GM21717 (cell line): Measurements from ENCODE around the gene ERC2.

ENCODE experiments used
- ATAC-seq: cut with Tn5 transposase; IDR thresholded peaks from one replicate; pipeline ENCODE4 v1.9.1; 2021; ENCODE audit warnings: mild to moderate bottlenecking, moderate library complexity; ENCODE audit not compliant: unreplicated experiment

Gene ERC2

DNA sequence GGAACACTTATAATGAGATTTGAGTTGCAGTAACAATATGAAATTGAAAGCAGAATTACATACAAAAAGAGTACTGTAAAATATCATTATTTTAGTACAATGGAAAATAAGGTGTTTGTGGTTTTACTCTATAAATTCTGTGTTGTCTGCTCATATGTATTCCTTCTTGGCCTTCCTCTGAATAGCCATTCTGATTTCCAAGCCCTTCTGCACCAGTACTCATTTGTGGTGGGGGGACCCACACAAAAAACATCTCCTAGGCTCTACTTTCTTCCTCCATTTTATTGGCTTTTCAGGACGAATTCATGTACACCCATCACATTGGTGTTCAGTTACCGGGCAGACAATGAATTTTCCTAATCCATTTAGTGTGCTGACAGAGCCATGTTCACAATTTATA, 338.2 kb downstream of the ERC2 start:
- ATAC-seq: no peak

DNA sequence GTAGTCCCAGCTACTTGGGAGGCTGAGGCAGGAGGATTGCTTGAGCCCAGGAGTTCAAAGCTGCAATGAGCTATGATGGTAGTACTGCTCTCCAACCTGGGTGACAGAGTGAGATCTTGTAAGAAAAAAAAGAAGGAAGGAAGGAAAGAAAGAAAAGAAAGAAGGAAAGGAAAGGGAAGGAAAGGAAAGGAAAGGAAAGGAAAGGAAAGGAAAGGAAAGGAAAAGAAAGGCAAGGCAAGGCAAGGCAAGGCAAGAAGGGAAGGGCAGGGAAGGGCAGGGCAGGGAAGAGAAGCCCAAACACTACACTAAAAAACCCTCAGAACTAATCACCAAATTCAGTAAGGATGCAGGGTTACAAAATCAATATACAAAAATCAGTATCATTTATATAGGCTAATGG, 341.6 kb downstream of the ERC2 start:
- no peak for ATAC-seq

DNA sequence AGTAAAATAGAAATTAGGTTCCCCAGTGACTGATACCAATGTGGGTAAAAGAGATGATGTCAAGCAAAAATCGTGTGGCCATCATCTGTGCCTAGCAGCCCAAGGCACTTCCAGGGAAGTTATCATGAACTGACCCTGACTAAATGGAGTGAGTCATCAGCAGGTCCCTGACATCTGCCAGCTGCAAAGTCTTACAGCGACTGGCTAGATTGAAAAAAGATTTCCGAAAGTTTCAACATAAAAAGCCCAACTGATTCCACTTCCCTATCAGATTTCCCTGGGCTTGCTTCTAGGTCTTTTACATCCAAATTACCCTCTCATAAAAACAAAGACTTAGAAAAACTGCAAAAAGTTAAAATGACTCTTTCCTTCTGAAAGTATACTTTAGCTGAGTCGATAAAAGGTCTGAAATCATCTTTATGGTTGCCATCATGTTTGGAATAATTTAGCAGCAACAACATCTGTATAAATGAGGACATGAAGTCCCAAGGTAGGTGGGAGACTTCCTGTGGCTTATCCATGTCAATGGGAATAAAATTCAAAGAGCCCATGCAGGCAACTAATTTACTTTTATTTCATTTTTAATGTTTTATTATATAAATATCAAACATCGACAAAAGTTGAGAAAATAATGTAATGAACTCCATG, 342.8 kb downstream of the ERC2 start:
- no peak for ATAC-seq

DNA sequence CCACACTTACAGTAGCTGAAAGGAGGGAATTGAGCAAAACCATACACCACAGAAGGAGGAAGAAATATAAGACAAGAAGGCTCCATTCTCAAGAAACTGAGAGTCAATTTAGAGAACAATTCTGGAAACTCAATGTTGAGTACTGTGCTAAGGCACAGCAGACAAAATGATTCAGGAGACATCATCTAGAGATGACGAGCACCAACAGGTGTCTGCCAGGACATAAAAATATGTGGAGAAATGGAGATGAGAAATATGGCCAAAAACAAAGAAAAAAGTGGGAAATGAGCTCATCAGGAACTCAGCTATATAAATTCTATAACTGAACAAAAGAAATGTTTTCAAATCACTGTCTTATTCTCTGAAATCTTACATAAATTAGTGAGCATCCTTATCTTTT, 343.7 kb downstream of the ERC2 start:
- no peak for ATAC-seq

DNA sequence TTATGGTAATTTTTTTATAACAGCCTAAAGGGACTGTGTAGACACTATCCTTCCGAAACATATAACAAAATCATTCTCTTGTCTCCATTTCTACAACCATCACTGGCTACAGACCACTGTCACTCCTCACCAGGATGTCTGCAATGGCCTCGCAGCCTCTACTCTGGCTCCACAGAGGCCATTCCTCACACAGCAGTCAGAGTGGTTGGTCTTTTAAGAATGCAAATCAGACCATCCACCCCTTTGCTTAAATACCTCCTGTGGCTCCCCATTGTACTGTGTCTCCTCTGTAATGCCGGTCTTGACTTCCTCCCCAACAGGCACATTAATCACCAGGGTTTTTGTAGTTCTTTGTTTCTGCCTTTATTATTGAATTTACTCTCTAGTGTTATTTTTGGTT, 344.8 kb downstream of the ERC2 start:
- no peak for ATAC-seq

DNA sequence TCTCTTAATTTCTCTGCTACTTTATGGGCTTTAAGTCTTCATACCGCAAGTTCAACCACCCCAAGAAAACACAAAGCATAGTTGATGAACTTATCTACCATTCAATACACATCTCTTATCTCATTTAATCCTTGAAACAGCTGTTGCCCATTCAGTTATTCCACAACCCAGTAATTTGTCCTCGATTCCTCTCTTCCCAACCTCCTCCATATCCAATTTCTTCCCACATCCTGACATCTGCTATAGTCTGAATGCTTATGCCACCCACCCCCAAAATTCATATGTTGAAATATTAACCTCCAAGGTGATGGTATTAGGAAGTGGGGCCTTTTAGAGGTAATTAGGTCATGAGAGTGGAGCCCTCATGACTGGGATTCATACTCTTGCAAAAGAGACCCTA, 345.4 kb downstream of the ERC2 start:
- ATAC-seq: no peak

DNA sequence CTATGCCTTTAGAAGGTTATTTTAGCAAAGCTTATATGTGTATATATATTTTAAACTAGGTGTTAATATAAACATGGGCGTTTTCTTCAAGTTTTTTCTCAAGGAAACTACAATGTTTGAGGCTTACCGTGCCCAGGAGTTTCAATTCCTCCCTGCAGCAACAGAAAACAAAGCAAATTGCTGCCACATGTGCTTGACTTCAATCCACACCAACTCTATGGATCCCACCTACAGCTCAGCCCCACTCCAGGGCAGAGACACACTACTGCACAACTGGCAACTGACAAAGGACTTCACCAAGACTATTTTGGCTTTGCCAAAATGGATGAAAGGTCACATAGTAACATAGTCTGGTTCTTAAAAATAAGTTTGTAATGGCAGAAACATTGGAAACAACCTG, 346.6 kb downstream of the ERC2 start:
- no peak for ATAC-seq

DNA sequence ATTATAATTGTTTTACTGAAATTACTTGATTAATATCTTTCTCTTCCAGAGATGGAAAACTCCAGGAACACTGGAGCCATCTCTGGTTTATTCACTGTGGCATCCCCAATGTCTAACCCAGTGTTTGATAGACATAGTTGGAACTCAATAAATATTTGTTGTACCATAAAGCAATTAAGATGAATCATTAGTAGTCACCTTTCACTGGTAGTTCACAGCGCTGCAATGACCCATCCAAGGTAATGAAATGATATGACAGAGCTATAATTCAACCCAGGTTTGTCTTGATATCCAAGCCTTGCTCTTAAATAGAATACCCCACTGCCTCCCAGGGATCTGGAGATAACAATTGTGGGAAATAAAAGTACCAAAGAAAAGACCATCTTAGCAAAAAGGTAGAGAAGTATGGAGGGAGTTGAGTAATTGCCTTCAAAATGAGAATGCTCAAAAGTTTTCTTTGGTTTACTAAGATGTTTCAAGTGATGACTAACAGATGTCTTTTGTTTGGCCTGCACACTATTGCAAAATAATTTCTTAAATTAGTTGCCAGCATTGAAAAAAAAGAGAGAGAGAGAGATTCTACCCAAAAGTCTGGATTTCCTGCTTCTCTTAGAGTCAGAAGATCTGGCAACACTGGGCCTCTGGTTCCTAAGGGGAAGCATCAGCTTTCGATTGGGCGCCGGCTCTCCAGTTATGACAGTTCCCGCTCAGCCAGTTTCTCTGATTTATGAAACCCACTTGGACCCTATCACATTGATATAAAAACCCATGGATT, 348.5 kb downstream of the ERC2 start:
- ATAC-seq: no peak

DNA sequence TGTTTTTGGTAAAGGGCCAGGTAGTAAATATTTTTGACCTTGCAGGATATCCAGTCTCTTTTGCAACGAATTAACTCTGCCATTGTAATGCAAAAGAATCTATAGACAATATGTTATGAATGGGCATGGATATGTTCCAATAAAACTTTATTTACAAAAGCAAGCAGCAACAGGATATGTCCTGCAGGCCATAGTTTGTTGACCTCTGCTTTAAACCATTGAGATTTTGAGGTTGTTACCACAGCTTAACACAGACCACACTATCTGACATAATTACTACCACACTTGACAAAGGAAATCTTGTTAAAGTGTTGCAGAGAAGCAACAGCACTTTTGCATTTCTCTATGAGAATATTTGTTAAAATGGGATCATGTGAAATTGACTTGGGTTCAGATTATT, 349.3 kb downstream of the ERC2 start:
- no peak for ATAC-seq

DNA sequence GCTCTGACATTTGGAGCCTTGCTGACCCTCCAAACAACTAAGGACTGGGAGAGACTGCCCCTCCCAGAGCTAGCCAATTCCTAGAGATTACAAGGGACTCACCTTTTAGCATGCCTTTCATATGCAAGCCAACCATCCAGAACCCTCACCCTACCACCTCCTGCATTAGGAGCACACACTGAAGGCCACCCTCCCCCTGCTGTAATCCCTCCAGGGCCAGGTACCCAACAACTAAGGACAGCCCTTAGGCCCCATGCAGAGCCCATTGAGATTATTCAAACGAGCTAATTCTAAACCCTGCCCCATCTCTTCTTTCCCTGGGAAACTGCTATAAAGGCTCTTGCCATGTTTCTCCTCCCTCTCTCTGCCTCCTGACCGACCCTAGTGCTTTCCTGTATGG, 352.6 kb downstream of the ERC2 start:
- ATAC-seq: no peak

DNA sequence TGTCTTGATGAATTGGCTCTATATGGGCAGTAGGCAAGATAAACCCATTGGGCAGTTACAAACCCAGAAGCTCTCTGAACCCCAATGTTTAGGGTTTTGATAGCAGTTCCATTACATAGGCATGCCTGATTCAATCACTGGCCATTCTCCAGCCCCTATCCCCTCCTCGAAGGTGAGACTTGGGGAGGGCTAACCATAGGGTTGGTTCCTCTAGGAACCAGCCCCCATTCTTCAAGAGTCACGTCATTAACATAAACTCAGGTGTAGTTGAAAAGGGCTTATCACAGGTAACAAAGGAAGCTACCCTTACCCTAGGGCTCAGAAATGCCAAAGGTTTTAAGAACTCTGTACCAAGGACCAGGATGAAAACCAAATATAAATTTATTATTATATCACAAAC, 353.1 kb downstream of the ERC2 start:
- no peak for ATAC-seq

DNA sequence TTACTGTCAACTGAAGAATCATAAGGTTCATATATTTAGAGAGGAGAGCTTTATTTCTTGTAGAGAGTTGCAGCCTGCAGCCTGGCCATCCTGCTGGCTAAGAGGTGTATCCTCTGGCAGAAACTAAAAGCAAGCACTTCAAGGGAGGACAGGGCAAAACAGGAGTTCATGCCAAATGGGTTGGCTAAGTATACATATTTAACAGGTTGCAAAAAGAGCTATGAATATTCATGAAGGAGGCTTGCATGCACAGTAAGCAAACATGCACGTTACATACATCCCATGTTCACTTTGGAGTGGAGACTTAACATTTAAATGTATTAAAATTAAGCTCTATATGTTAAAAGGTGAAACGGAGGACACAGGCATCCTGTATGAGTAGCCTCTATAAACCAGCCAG, 354.4 kb downstream of the ERC2 start:
- ATAC-seq: no peak

DNA sequence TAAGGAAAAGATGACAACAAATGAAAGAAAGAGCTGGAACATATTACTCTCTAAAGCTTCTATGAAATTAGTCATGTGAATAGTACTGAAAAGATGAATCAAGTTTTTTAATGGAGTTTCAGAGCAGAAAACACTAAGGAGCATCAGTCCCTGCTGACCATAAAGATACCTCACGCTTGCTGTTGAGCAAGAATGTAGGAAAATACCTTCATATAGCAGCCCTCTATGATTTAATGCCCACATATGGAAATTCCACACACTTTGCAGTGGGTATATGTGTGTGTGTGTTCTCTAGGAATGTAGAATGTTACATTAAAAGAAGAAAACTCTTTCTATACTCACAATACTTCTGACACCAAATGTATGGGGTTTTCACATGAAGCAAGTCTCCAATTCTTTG, 355.0 kb downstream of the ERC2 start:
- no peak for ATAC-seq

DNA sequence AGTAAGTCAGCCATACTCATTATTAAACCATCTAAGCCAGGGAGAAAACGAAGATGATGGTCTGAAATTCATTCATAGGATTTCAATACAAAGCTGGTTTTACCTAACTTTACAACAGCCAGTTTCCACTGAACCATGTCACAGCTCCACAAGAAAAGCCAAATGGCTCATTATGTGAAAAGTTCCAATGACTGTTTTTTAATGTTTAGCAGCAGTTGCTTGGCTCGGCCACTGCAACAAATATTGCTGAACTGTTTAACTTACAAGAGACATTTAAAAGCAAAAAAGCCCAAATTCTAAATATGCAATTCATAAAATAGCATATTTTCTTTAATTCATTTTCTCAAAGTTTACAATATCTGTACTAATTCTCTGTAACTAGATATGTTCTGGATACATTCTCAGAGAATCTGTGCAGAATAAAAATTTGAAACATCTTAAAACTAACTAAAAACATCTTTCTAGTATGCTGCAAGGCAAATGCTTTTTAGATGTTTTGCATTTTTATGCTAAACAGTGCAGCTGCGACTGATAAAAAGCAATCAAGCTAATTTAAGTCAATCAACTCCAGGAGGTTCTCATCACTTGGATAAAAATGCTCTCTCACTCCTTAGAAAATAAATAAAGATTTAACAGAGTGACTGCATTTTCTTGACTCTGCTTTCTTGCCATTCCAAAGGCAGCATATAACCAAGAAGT, 356.5 kb downstream of the ERC2 start:
- no peak for ATAC-seq

DNA sequence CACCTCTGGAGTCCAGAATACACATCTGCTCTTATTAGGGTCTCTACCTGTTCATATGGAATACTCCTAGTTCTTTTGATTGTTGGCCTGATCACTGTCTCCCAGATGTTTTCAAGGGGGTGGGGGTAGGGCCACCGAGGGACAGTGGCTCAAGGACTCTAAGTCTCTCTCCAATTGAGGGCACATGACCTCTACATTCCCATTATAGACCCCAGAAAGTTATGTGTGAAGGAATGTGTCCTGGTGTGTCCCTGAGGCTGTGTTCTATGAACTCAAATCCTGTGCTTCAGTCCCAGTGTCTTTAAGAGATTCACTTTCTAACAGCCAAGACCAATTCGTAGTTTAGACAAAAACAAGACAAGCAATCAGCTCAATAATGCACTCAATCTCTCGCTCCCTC, 357.4 kb downstream of the ERC2 start:
- no peak for ATAC-seq

DNA sequence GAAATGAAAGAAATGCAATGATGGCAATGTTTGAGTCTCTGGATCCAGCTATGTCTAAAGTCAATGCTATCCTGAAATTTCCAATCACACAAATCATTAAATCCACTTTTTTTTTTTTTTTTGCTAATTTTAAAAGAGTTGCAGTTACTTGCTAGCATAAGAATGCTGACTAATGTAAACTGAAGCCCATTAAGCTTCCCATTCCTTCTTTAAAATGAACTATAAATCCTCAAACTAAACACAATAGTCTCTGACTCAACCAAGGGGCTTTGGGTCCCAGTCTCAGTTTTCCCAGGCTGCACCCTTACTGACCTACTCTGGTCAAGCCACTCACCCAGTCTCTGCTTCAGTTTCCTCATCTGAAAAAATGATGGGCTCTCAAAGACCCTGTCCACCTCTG, 361.1 kb downstream of the ERC2 start:
- no peak for ATAC-seq

DNA sequence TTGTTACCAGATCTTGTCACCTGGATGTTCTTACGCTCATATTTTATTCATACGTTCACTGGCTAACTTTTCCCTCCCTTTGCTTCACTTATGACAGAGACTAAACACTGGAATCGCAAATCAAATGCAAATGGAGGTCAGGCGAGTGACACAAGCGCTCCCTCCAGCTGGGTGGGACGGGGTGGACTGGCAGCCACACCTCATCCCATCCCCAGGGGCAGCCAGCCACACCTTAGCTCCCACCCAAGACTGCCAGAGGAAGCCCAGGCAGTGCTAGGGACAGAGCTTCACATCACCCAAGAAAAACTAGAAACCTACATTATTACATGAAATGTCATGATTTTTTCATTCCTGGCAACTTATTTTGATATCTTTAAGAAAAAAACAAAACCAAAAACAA, 366.2 kb downstream of the ERC2 start:
- no peak for ATAC-seq

DNA sequence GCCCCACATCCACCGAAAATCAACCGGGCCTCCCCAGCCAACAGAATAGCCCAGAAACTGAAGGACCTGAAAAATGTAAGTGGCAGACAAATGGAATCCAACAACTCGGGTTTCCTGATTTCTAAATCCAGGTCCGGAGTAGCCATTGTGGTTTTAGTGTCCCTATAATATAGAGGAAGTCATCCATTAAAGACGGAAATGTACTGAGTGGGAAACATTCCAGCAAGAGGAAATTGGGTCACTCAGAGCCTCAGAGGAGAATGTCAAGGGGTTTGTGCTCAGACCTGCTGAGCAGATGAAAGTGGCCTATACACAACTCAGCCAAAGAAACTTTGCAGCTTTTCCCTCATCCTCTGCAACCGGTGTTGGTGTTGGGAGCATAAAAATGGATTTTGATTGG, 366.7 kb downstream of the ERC2 start:
- ATAC-seq: no peak

DNA sequence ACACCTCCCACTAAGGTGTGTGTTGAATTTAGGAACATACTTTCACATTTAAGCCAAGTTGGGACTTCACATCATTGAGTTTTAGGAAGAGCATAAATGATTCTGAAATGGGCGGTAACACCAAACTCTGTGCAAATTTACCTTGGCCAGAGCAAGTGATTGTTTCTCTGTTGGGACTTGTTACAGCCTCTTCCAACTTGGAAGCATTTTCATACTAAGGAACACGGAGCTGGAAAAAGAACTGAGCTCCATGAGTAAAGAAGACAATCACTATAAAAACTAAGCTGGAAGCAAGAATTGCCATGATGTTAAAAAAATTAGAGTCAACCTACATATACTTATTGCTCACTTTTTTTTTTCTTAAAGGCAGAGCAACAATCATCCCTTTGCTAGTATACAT, 371.3 kb downstream of the ERC2 start:
- ATAC-seq: no peak

DNA sequence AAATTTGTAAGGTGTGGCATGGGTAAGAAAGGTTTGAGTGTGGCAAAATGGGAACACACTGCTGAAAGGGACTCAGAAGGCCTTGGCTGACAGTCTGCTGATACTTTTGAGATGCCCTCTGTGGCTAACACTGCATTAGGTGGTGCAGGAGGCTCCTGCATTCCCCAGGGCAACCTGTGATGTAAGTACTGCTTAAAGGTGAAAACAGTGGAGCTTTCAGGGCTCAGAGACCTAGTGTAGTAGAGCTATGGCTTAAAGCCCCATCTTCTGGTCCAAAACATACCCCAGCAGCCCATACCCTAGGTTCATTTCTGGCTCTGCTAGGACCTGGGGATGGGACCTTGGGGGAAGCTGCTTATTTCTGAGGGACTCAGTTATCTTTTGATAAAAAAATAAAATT, 374.1 kb downstream of the ERC2 start:
- no peak for ATAC-seq

DNA sequence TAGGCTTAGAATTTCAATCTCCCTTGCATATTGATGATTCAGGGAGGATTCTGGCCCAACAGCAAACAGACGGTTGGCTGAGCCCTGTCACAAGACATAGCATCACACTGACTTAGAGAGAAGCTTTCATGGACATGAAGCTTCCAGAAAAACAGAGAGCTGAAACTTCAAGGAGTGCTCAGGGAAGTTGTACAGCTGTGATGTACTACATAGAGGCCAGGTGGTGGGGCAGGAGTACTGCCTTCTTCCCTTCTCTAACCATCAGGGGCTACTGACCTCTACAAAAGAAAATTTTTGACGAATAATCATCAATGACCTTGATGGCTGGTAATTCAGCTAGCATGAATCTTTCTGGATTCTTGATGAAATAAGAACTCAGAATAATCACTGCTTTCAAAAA, 378.5 kb downstream of the ERC2 start:
- ATAC-seq: no peak

DNA sequence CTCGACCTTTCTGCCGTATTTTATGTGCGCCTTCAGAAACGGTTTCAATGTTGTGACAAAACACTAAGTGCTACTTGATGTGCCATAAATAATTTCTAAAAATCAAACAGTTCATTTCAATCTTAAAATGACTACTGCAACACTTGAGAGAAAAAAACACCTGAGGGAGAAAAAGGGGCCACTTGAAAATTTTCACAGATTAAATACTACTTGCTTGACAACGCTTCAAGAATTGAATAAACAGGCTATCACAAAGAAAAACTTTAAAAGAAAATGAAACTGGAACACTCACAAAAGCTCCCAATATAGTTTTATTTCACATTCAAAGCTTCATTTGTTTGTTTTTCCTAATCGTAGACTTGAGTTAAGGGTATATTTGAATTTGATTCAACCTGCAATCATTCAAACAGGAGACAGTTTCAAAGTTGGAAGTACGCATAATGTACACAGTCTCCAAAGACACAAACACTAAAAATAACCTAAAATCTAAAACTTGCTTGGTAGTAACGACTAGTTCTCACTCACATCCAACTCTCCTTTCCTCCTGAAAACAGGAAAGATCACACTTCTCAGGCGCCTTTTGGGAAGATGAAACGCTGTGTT, 380.7 kb downstream of the ERC2 start:
- no peak for ATAC-seq
